SK-N-SH (cell line): Measurements from ENCODE around the gene LRRC40.
"Not testable (repeated sequence)": the region's sequence is repeated elsewhere in the genome, so short reads cannot be mapped to it uniquely, and the experiment has no call there.

Experiments used
- EZH2phosphoT487 ChIP-seq: fragments of 200-600 bp; sonication (generic); IDR thresholded peaks from 2 replicates; pipeline ENCODE4 v1.6.1; 2017; ENCODE audit warnings: low read depth, mixed run types, mild to moderate bottlenecking, antibody characterized with exemption, moderate library complexity, borderline replicate concordance
- GABPA ChIP-seq: IDR thresholded peaks from 2 replicates; pipeline ENCODE4 v1.4.0; 2012; ENCODE audit warnings: low read depth, mild to moderate bottlenecking
- MEF2A ChIP-seq: IDR thresholded peaks from 2 replicates; pipeline ENCODE4 v1.4.0; 2012; ENCODE audit warnings: low read depth, borderline replicate concordance
- NFIC ChIP-seq: IDR thresholded peaks from 2 replicates; pipeline ENCODE4 v1.4.0; 2012; ENCODE audit warnings: borderline replicate concordance
- RXRA ChIP-seq: IDR thresholded peaks from 2 replicates; pipeline ENCODE4 v1.4.0; 2012; ENCODE audit warnings: low read depth, mild to moderate bottlenecking, borderline replicate concordance
- SMC3 ChIP-seq: IDR thresholded peaks from 2 replicates; pipeline ENCODE4 v1.6.1; 2012; ENCODE audit warnings: low read depth, low read length, improper control_type of control experiment
- TF ChIP-seq, protein P1 (sequence below): IDR thresholded peaks from 2 replicates; pipeline ENCODE4 v1.4.0; 2012; ENCODE audit warnings: low read depth, borderline replicate concordance
- TF ChIP-seq, protein P2 (sequence below): fragments of 200-600 bp; sonication (generic); IDR thresholded peaks from 2 replicates; pipeline ENCODE4 v1.6.1; 2017; ENCODE audit warnings: antibody characterized with exemption, mild to moderate bottlenecking, moderate library complexity

DNA sequence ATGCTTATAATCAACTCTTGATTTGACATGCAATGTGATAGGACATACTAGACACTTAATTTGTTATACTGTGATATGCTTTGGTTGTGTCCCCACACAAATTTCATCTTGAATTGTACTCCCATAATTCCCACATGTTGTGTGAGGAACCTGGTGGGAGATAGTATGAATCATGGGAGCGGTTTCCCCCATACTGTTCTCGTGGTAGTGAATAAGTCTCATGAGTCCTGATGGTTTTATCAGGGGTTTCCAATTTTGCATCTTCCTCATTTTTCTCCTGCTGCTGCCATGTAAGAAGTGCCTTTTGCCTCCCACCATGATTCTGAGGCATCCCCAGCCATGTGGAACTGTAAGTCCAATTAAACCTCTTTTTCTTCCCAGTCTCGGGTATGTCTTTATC is 20.2 kb downstream of the LRRC40 start:
- TF ChIP-seq RXRA, MEF2A, SMC3, GABPA, NFIC, EZH2phosphoT487: not testable (repeated sequence)
- TF ChIP-seq, protein P1, sequence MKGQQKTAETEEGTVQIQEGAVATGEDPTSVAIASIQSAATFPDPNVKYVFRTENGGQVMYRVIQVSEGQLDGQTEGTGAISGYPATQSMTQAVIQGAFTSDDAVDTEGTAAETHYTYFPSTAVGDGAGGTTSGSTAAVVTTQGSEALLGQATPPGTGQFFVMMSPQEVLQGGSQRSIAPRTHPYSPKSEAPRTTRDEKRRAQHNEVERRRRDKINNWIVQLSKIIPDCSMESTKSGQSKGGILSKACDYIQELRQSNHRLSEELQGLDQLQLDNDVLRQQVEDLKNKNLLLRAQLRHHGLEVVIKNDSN = not testable (repeated sequence)
- TF ChIP-seq, protein P2, sequence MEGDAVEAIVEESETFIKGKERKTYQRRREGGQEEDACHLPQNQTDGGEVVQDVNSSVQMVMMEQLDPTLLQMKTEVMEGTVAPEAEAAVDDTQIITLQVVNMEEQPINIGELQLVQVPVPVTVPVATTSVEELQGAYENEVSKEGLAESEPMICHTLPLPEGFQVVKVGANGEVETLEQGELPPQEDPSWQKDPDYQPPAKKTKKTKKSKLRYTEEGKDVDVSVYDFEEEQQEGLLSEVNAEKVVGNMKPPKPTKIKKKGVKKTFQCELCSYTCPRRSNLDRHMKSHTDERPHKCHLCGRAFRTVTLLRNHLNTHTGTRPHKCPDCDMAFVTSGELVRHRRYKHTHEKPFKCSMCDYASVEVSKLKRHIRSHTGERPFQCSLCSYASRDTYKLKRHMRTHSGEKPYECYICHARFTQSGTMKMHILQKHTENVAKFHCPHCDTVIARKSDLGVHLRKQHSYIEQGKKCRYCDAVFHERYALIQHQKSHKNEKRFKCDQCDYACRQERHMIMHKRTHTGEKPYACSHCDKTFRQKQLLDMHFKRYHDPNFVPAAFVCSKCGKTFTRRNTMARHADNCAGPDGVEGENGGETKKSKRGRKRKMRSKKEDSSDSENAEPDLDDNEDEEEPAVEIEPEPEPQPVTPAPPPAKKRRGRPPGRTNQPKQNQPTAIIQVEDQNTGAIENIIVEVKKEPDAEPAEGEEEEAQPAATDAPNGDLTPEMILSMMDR = not testable (repeated sequence)
